Hepatocyte (in vitro differentiated cells): ENCODE data around the gene ATP8A2.

Source experiments
- CTCF ChIP-seq: fragments of 200-600 bp; sonication (generic); IDR thresholded peaks from 2 replicates; pipeline ENCODE4 v1.5.1; 2016; ENCODE audit warnings: antibody characterized with exemption, mild to moderate bottlenecking; ENCODE audit not compliant: poor library complexity
- EZH2 ChIP-seq: fragments of 200-600 bp; sonication (generic); IDR thresholded peaks from 2 replicates; pipeline ENCODE4 v1.6.1; 2016; ENCODE audit warnings: antibody characterized with exemption, mild to moderate bottlenecking, borderline replicate concordance
- EZH2phosphoT487 ChIP-seq: fragments of 200-600 bp; sonication (generic); IDR thresholded peaks from one replicate; pipeline ENCODE4 v1.6.1; 2018; ENCODE audit warnings: antibody characterized with exemption, mild to moderate bottlenecking, low read depth, moderate library complexity; ENCODE audit not compliant: unreplicated experiment, severe bottlenecking

- TF ChIP-seq CTCF (no peak), EZH2 (no peak), EZH2phosphoT487 (no peak)
Observed at GRCh38 chr13:25979371-25979770, 607.6 kb downstream of the ATP8A2 start.
